Measurements from ENCODE around the gene FNBP1L.

FNBP1L gene

DNA sequence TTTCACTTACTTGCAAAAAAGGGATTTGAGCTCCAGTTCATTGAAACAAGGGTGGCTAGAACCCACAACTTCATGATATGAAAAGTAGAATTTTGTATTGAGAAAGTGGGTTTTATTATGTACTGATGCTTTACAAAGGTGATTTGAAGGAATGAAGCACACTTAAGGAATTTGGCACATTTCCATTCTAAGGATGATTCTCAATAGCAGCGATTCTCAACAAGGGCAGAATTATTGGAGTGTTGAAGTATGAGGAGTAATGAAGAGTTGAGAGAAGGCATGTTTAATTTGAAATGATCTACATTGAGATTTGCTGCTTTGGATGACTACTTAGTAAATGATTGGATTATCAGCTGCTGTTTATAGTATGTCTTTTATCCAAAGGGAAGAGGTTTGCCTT lies 54.7 kb downstream of the FNBP1L start:
- no peaks in the 10 kb centered on the region for H3K79me2 ChIP-seq (ENCODE audit: insufficient read depth, low read length)

DNA sequence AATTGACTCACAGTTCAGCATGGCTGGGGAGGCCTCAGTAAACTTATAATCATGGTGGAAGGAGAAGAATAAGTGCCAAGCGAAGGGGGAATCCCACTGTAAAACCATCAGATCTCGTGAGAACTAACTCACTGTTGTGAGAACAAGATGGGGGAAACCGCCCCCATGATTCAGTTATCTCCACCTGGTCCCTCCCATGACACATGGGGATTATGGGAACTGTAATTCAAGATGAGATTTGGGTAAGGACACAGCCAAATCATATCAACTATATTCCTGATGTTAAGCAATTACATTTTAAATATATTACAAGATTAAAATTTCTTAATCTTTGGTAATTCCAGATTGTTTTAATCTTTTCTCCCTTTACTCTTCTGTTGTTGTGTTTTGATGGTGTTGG lies 55.2 kb downstream of the FNBP1L start:
- Histone ChIP-seq H3K27me3 (ENCODE audit: insufficient read depth, low read length, poor library complexity, severe bottlenecking) (no peaks in the 10 kb centered on the region), H3K9me3 (ENCODE audit: insufficient read depth, low read depth, low read length) (no peaks in the 10 kb centered on the region), H3K36me3 (ENCODE audit: insufficient read depth, low read length) (no peaks in the 10 kb centered on the region), H3K4me3 (ENCODE audit: low read length, poor library complexity, severe bottlenecking) (no peak overlapping the region), H3F3A (ENCODE audit: low read depth) (no peaks in the 10 kb centered on the region), H3K4me1 (ENCODE audit: insufficient read depth, low read length, poor library complexity, severe bottlenecking) (peaks cover 17% of the 10 kb centered on the region), H2AFZ (ENCODE audit: low read length) (no peak overlapping the region), H3K9me2 (replicated peaks; ENCODE audit: low read depth, low read length) (no peaks in the 10 kb centered on the region), H3K9ac (ENCODE audit: low read depth, low read length, poor library complexity, severe bottlenecking) (no peak overlapping the region), H3K4me2 (ENCODE audit: low read depth, low read length, poor library complexity, severe bottlenecking) (no peak overlapping the region), H4K20me1 (ENCODE audit: insufficient read depth, low read length, poor library complexity, severe bottlenecking) (no peaks in the 10 kb centered on the region), H3K79me2 (ENCODE audit: insufficient read depth, low read length) (no peaks in the 10 kb centered on the region)
- TF ChIP-seq, protein P1, sequence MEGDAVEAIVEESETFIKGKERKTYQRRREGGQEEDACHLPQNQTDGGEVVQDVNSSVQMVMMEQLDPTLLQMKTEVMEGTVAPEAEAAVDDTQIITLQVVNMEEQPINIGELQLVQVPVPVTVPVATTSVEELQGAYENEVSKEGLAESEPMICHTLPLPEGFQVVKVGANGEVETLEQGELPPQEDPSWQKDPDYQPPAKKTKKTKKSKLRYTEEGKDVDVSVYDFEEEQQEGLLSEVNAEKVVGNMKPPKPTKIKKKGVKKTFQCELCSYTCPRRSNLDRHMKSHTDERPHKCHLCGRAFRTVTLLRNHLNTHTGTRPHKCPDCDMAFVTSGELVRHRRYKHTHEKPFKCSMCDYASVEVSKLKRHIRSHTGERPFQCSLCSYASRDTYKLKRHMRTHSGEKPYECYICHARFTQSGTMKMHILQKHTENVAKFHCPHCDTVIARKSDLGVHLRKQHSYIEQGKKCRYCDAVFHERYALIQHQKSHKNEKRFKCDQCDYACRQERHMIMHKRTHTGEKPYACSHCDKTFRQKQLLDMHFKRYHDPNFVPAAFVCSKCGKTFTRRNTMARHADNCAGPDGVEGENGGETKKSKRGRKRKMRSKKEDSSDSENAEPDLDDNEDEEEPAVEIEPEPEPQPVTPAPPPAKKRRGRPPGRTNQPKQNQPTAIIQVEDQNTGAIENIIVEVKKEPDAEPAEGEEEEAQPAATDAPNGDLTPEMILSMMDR (conservative IDR thresholded peaks at IDR 0.05; ENCODE audit: low read length) = no peak
- TF ChIP-seq EZH2phosphoT487 (IDR thresholded peaks at IDR 0.05; ENCODE audit: borderline replicate concordance) = no peak

More for the DNA sequence above, 54.7 kb downstream of the FNBP1L start:
- Histone ChIP-seq H3K27me3 (ENCODE audit: insufficient read depth, low read length, poor library complexity, severe bottlenecking) (no peaks in the 10 kb centered on the region), H4K20me1 (ENCODE audit: insufficient read depth, low read length, poor library complexity, severe bottlenecking) (no peaks in the 10 kb centered on the region), H3K4me3 (ENCODE audit: low read length, poor library complexity, severe bottlenecking) (no peak overlapping the region), H3K9ac (ENCODE audit: low read depth, low read length, poor library complexity, severe bottlenecking) (no peak overlapping the region), H3K4me1 (ENCODE audit: insufficient read depth, low read length, poor library complexity, severe bottlenecking) (peaks cover 17% of the 10 kb centered on the region), H3K4me2 (ENCODE audit: low read depth, low read length, poor library complexity, severe bottlenecking) (no peak overlapping the region), H3K9me3 (ENCODE audit: insufficient read depth, low read depth, low read length) (no peaks in the 10 kb centered on the region), H3K36me3 (ENCODE audit: insufficient read depth, low read length) (no peaks in the 10 kb centered on the region), H2AFZ (ENCODE audit: low read length) (no peak overlapping the region), H3K9me2 (replicated peaks; ENCODE audit: low read depth, low read length) (no peaks in the 10 kb centered on the region), H3F3A (ENCODE audit: low read depth) (no peaks in the 10 kb centered on the region)
- TF ChIP-seq, protein P1 (conservative IDR thresholded peaks at IDR 0.05; ENCODE audit: low read length) = no peak
- TF ChIP-seq EZH2phosphoT487 (IDR thresholded peaks at IDR 0.05; ENCODE audit: borderline replicate concordance) = no peak

DNA sequence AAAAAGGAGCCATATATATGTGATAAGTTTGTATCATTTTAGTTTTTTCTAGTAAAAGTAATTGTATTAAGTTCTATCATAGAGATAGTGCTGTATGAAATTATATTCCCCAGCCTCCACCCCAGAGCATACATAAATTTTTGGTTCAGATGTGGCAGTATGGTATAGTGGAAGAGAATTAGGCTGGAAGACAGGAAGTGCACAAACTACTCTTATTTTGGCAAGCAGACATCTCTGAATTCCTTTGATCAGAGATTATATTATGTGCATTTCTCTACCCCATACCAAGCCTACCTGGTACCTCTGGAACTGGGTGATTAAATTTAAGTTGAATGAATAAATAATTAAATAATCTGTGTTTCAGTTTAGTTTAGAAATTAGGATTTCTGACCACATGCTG lies 55.9 kb downstream of the FNBP1L start:
- Histone ChIP-seq H3K36me3 (ENCODE audit: insufficient read depth, low read length) (no peaks in the 10 kb centered on the region), H4K20me1 (ENCODE audit: insufficient read depth, low read length, poor library complexity, severe bottlenecking) (no peaks in the 10 kb centered on the region), H3K9me3 (ENCODE audit: insufficient read depth, low read depth, low read length) (no peaks in the 10 kb centered on the region), H3F3A (ENCODE audit: low read depth) (no peaks in the 10 kb centered on the region), H3K9me2 (replicated peaks; ENCODE audit: low read depth, low read length) (no peaks in the 10 kb centered on the region), H3K79me2 (ENCODE audit: insufficient read depth, low read length) (no peaks in the 10 kb centered on the region), H3K4me2 (ENCODE audit: low read depth, low read length, poor library complexity, severe bottlenecking) (no peak overlapping the region), H3K4me1 (ENCODE audit: insufficient read depth, low read length, poor library complexity, severe bottlenecking) (peaks cover 17% of the 10 kb centered on the region), H3K9ac (ENCODE audit: low read depth, low read length, poor library complexity, severe bottlenecking) (no peak overlapping the region), H2AFZ (ENCODE audit: low read length) (no peak overlapping the region), H3K4me3 (ENCODE audit: low read length, poor library complexity, severe bottlenecking) (no peak overlapping the region), H3K27me3 (ENCODE audit: insufficient read depth, low read length, poor library complexity, severe bottlenecking) (no peaks in the 10 kb centered on the region)
- no peak for TF ChIP-seq EZH2phosphoT487 (IDR thresholded peaks at IDR 0.05; ENCODE audit: borderline replicate concordance)
- TF ChIP-seq, protein P1 (conservative IDR thresholded peaks at IDR 0.05; ENCODE audit: low read length) = no peak

Measured in Loucy (cell line).